ENCODE results near the gene ANKRD40CL. TPM values are rescaled to one million over a fixed set of nuclear protein-coding genes. Genes with fewer than 3 reads are reported as not detected.
A peak's percentile ranks its signal among the peaks of the same experiment; 100 is the strongest.

ANKRD40CL gene
- polyA plus RNA-seq, 2 donors = not detected

DNA sequence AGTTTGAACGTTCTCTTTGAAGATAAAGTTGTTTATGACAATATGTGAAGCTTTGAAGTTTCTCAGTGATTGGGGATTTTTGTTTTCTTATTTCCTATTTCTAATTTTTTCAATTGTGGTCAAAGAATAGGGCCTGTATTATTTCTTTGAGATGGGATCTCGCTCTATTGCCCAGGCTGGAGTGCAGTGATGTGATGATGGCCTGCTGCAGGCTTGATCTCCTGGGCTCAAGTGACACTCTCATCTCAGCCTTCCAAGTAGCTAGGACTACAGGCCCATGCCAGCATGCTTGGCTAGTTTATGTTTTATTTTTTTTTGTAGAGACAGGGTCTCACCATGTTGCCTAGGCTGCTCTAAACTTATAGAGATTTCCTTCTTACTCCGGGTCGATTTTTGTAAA, 11.7 kb upstream of the ANKRD40CL start:
- Histone ChIP-seq H3K4me3 (ENCODE audit: low read depth in 1 of 2, low read length in 2 of 2) (no peak overlapping the region), H3K9me3 (ENCODE audit: control insufficient read depth in 2 of 2, insufficient read depth in 1 of 2, low read depth in 1 of 2, low read length in 1 of 2) (no peaks in the 10 kb centered on the region), H3K36me3 (ENCODE audit: control insufficient read depth in 2 of 2, insufficient read depth in 2 of 2, low read length in 1 of 2) (no peaks in the 10 kb centered on the region), H3K4me1 (ENCODE audit: control insufficient read depth in 2 of 2, insufficient read depth in 2 of 2, low read length in 1 of 2) (no peaks in the 10 kb centered on the region), H3K27ac (ENCODE audit: low read depth in 2 of 2, low read length in 1 of 2) (no peak overlapping the region), H3K27me3 (ENCODE audit: control insufficient read depth in 1 of 2, insufficient read depth in 2 of 2, low read length in 2 of 2) (no peaks in the 10 kb centered on the region)
- 81 to 84% methylated on average over 4 of the region's 4 CpGs for WGBS, 2 donors

GRCh38 chr17:50778471-50778870, 11.2 kb upstream of the ANKRD40CL start:
- 89 to 90% methylated on average over 8 of the region's 8 CpGs for WGBS, 2 donors
- Histone ChIP-seq H3K27me3 (ENCODE audit: control insufficient read depth in 1 of 2, insufficient read depth in 2 of 2, low read length in 2 of 2) (no peaks in the 10 kb centered on the region), H3K4me3 (ENCODE audit: low read depth in 1 of 2, low read length in 2 of 2) (no peak overlapping the region), H3K27ac (ENCODE audit: low read depth in 2 of 2, low read length in 1 of 2) (no peak overlapping the region), H3K9me3 (ENCODE audit: control insufficient read depth in 2 of 2, insufficient read depth in 1 of 2, low read depth in 1 of 2, low read length in 1 of 2) (no peaks in the 10 kb centered on the region), H3K36me3 (ENCODE audit: control insufficient read depth in 2 of 2, insufficient read depth in 2 of 2, low read length in 1 of 2) (no peaks in the 10 kb centered on the region), H3K4me1 (ENCODE audit: control insufficient read depth in 2 of 2, insufficient read depth in 2 of 2, low read length in 1 of 2) (no peaks in the 10 kb centered on the region)

DNA sequence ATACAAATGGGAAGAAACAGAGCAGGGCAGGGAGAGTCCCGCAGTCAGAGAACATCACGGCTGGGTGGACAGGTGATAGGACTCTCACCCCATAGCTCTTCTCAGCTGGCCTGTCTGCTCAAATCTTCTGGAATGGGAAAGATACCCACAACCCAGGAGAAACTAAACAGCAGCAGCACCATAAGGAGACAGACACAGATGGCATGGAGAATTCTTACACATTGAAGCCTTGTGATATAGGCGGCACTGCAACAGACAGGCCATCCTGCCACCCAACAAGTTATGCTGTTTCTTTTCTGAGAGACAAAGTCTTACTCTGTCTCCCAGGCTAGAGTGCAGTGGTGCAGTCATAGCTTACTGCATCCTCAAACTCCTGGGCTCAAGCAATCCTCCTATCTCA, 8.6 kb upstream of the ANKRD40CL start:
- 96% methylated on average over 3 of the region's 3 CpGs for WGBS, 2 donors

GRCh38 chr17:50774225-50774803, 7.0 kb upstream of the ANKRD40CL start:
- no peaks in the 10 kb centered on the region for H3K27me3 ChIP-seq (ENCODE audit: control insufficient read depth in 1 of 2, insufficient read depth in 2 of 2, low read length in 2 of 2)
- no peaks in the 10 kb centered on the region for H3K9me3 ChIP-seq (ENCODE audit: control insufficient read depth in 2 of 2, insufficient read depth in 1 of 2, low read depth in 1 of 2, low read length in 1 of 2)
- H3K4me1 ChIP-seq (ENCODE audit: control insufficient read depth in 2 of 2, insufficient read depth in 2 of 2, low read length in 1 of 2) = no peaks in the 10 kb centered on the region
- no peak overlapping the region for H3K4me3 ChIP-seq (ENCODE audit: low read depth in 1 of 2, low read length in 2 of 2)
- H3K36me3 ChIP-seq (ENCODE audit: control insufficient read depth in 2 of 2, insufficient read depth in 2 of 2, low read length in 1 of 2) = no peaks in the 10 kb centered on the region
- no peak overlapping the region for H3K27ac ChIP-seq (ENCODE audit: low read depth in 2 of 2, low read length in 1 of 2)
- 84 to 86% methylated on average over 7 of the region's 7 CpGs for WGBS, 2 donors

More for the DNA sequence above, 8.6 kb upstream of the ANKRD40CL start:
- no peaks in the 10 kb centered on the region for H3K36me3 ChIP-seq (ENCODE audit: control insufficient read depth in 2 of 2, insufficient read depth in 2 of 2, low read length in 1 of 2)
- no peaks in the 10 kb centered on the region for H3K27me3 ChIP-seq (ENCODE audit: control insufficient read depth in 1 of 2, insufficient read depth in 2 of 2, low read length in 2 of 2)
- H3K4me3 ChIP-seq (ENCODE audit: low read depth in 1 of 2, low read length in 2 of 2) = no peak overlapping the region
- H3K9me3 ChIP-seq (ENCODE audit: control insufficient read depth in 2 of 2, insufficient read depth in 1 of 2, low read depth in 1 of 2, low read length in 1 of 2) = no peaks in the 10 kb centered on the region
- no peak overlapping the region for H3K27ac ChIP-seq (ENCODE audit: low read depth in 2 of 2, low read length in 1 of 2)
- no peaks in the 10 kb centered on the region for H3K4me1 ChIP-seq (ENCODE audit: control insufficient read depth in 2 of 2, insufficient read depth in 2 of 2, low read length in 1 of 2)

GRCh38 chr17:50771991-50772785, 4.9 kb upstream of the ANKRD40CL start:
- no peaks in the 10 kb centered on the region for H3K36me3 ChIP-seq (ENCODE audit: control insufficient read depth in 2 of 2, insufficient read depth in 2 of 2, low read length in 1 of 2)
- no peaks in the 10 kb centered on the region for H3K27me3 ChIP-seq (ENCODE audit: control insufficient read depth in 1 of 2, insufficient read depth in 2 of 2, low read length in 2 of 2)
- peaks cover 0 to 3% of the 10 kb centered on the region in 2 donors for H3K4me1 ChIP-seq (ENCODE audit: control insufficient read depth in 2 of 2, insufficient read depth in 2 of 2, low read length in 1 of 2)
- 74 to 77% methylated on average over 15 of the region's 15 CpGs for WGBS, 2 donors
- no peak overlapping the region for H3K27ac ChIP-seq (ENCODE audit: low read depth in 2 of 2, low read length in 1 of 2)
- H3K4me3 ChIP-seq (ENCODE audit: low read depth in 1 of 2, low read length in 2 of 2) = no peak overlapping the region
- H3K9me3 ChIP-seq (ENCODE audit: control insufficient read depth in 2 of 2, insufficient read depth in 1 of 2, low read depth in 1 of 2, low read length in 1 of 2) = no peaks in the 10 kb centered on the region

GRCh38 chr17:50770346-50770745, 3.0 kb upstream of the ANKRD40CL start:
- Histone ChIP-seq H3K9me3 (ENCODE audit: control insufficient read depth in 2 of 2, insufficient read depth in 1 of 2, low read depth in 1 of 2, low read length in 1 of 2) (no peaks in the 10 kb centered on the region), H3K36me3 (ENCODE audit: control insufficient read depth in 2 of 2, insufficient read depth in 2 of 2, low read length in 1 of 2) (no peaks in the 10 kb centered on the region), H3K4me1 (ENCODE audit: control insufficient read depth in 2 of 2, insufficient read depth in 2 of 2, low read length in 1 of 2) (peaks cover 0 to 6% of the 10 kb centered on the region in 2 donors), H3K4me3 (ENCODE audit: low read depth in 1 of 2, low read length in 2 of 2) (no peak overlapping the region), H3K27me3 (ENCODE audit: control insufficient read depth in 1 of 2, insufficient read depth in 2 of 2, low read length in 2 of 2) (no peaks in the 10 kb centered on the region), H3K27ac (ENCODE audit: low read depth in 2 of 2, low read length in 1 of 2) (no peak overlapping the region)
- 92 to 94% methylated on average over 2 of the region's 2 CpGs for WGBS, 2 donors

- Histone ChIP-seq H3K27ac (ENCODE audit: low read depth in 2 of 2, low read length in 1 of 2) (no peak overlapping the region), H3K4me3 (ENCODE audit: low read depth in 1 of 2, low read length in 2 of 2) (no peak overlapping the region), H3K4me1 (ENCODE audit: control insufficient read depth in 2 of 2, insufficient read depth in 2 of 2, low read length in 1 of 2) (peaks cover 0 to 6% of the 10 kb centered on the region in 2 donors), H3K9me3 (ENCODE audit: control insufficient read depth in 2 of 2, insufficient read depth in 1 of 2, low read depth in 1 of 2, low read length in 1 of 2) (no peaks in the 10 kb centered on the region), H3K36me3 (ENCODE audit: control insufficient read depth in 2 of 2, insufficient read depth in 2 of 2, low read length in 1 of 2) (no peaks in the 10 kb centered on the region), H3K27me3 (ENCODE audit: control insufficient read depth in 1 of 2, insufficient read depth in 2 of 2, low read length in 2 of 2) (no peaks in the 10 kb centered on the region)
- WGBS, 2 donors = 84 to 85% methylated on average over 8 of the region's 8 CpGs
Observed at GRCh38 chr17:50769884-50770283, 2.6 kb upstream of the ANKRD40CL start.

DNA sequence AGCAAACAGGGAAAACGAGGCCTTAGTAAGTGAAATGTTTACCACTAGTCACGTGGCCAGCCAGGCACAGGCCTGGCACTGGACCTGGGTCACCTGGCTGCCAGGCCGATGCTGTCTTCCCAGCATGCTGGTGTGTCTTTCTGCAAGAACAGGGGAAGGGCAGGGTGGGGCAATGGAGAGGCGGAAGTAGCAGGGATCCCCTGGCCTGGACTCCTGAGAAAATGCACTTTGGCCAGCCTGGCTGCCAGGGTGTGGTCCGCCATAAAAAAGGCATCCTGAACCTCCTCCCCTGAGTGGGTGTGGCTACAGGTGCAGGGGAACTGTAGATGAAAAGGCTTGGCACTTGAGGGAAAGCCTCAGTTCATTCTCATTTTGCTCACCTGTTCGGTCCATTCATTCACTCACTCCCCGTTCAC, 1.0 kb upstream of the ANKRD40CL start:
- H3K9me3 ChIP-seq (ENCODE audit: control insufficient read depth in 2 of 2, insufficient read depth in 1 of 2, low read depth in 1 of 2, low read length in 1 of 2) = no peaks in the 10 kb centered on the region
- H3K4me1 ChIP-seq (ENCODE audit: control insufficient read depth in 2 of 2, insufficient read depth in 2 of 2, low read length in 1 of 2) = peaks cover 0 to 6% of the 10 kb centered on the region in 2 donors
- H3K27ac ChIP-seq (ENCODE audit: low read depth in 2 of 2, low read length in 1 of 2) = peak overlapping the region; percentile 39 to 41
- WGBS, 2 donors = 37 to 46% methylated on average over 7 of the region's 7 CpGs
- no peaks in the 10 kb centered on the region for H3K27me3 ChIP-seq (ENCODE audit: control insufficient read depth in 1 of 2, insufficient read depth in 2 of 2, low read length in 2 of 2)
- H3K36me3 ChIP-seq (ENCODE audit: control insufficient read depth in 2 of 2, insufficient read depth in 2 of 2, low read length in 1 of 2) = no peaks in the 10 kb centered on the region
- no peak overlapping the region for H3K4me3 ChIP-seq (ENCODE audit: low read depth in 1 of 2, low read length in 2 of 2)

- no peaks in the 10 kb centered on the region for H3K36me3 ChIP-seq (ENCODE audit: control insufficient read depth in 2 of 2, insufficient read depth in 2 of 2, low read length in 1 of 2)
- H3K4me3 ChIP-seq (ENCODE audit: low read depth in 1 of 2, low read length in 2 of 2) = no peak overlapping the region
- H3K9me3 ChIP-seq (ENCODE audit: control insufficient read depth in 2 of 2, insufficient read depth in 1 of 2, low read depth in 1 of 2, low read length in 1 of 2) = no peaks in the 10 kb centered on the region
- peaks cover 0 to 6% of the 10 kb centered on the region in 2 donors for H3K4me1 ChIP-seq (ENCODE audit: control insufficient read depth in 2 of 2, insufficient read depth in 2 of 2, low read length in 1 of 2)
- H3K27ac ChIP-seq (ENCODE audit: low read depth in 2 of 2, low read length in 1 of 2) = no peak overlapping the region
- no peaks in the 10 kb centered on the region for H3K27me3 ChIP-seq (ENCODE audit: control insufficient read depth in 1 of 2, insufficient read depth in 2 of 2, low read length in 2 of 2)
- WGBS, 2 donors = 70 to 83% methylated on average over 7 of the region's 7 CpGs
Observed at GRCh38 chr17:50767030-50767429, 288 bp downstream of the ANKRD40CL start.
